Measurements from ENCODE around the gene DDI1. TPM values are rescaled to one million over a fixed set of nuclear protein-coding genes. Genes with fewer than 3 reads are reported as not detected.

Gene DDI1
- polyA plus RNA-seq, 3 donors = not detected

GRCh38 chr11:104005234-104005855 lies 31.1 kb upstream of the DDI1 start:
- Histone ChIP-seq H3K9me3 (replicated peaks in 1 of 2; ENCODE audit: control insufficient read depth in 1 of 2, insufficient read depth in 1 of 2, low read length in 2 of 2) (no peaks in the 10 kb centered on the region), H3K27me3 (ENCODE audit: control insufficient read depth in 2 of 2, insufficient read depth in 2 of 2, low read length in 2 of 2) (no peaks in the 10 kb centered on the region), H3K36me3 (replicated peaks in 1 of 2; ENCODE audit: control insufficient read depth in 1 of 2, insufficient read depth in 2 of 2, low read length in 2 of 2) (no peaks in the 10 kb centered on the region), H3K9ac (ENCODE audit: insufficient read depth, low read length, poor library complexity, severe bottlenecking) (no peak overlapping the region), H4K20me1 (ENCODE audit: insufficient read depth, low read length) (no peaks in the 10 kb centered on the region), H3K79me2 (ENCODE audit: insufficient read depth, low read length) (no peaks in the 10 kb centered on the region), H2AFZ (ENCODE audit: insufficient read depth, low read depth, low read length, poor library complexity, severe bottlenecking) (no peak overlapping the region), H3K4me1 (ENCODE audit: control insufficient read depth in 1 of 2, insufficient read depth in 2 of 2, low read length in 2 of 2) (no peaks in the 10 kb centered on the region), H3K4me3 (replicated peaks in 1 of 3; ENCODE audit: low read depth in 2 of 3, low read length in 3 of 3) (no peak overlapping the region), H3K4me2 (replicated peaks; ENCODE audit: extremely low read depth, low read length, poor library complexity, severe bottlenecking) (no peak overlapping the region), H3K27ac (ENCODE audit: low read depth in 1 of 2, low read length in 2 of 2) (no peak overlapping the region)
- intact Hi-C loops (cut with micrococcal nuclease) = no loop called here
- no peaks in the 10 kb centered on the region for H3K27me3 Mint-ChIP-seq (ENCODE audit: low read depth in 3 of 3)
- no peak for TF ChIP-seq CTCF (IDR thresholded peaks at IDR 0.05)
- H3K27ac Mint-ChIP-seq = no peak overlapping the region
- peaks cover 0 to 5% (median 0%) of the 10 kb centered on the region in 7 donors for H3K9me3 Mint-ChIP-seq
- WGBS (ENCODE audit: insufficient coverage) = no CpG with 5 or more reads among the region's 2 CpGs
- H3K4me3 Mint-ChIP-seq = no peak overlapping the region
- no peaks in the 10 kb centered on the region for H3K36me3 Mint-ChIP-seq
- no peak for DNase-seq
- H3K4me1 Mint-ChIP-seq = no peaks in the 10 kb centered on the region

DNA sequence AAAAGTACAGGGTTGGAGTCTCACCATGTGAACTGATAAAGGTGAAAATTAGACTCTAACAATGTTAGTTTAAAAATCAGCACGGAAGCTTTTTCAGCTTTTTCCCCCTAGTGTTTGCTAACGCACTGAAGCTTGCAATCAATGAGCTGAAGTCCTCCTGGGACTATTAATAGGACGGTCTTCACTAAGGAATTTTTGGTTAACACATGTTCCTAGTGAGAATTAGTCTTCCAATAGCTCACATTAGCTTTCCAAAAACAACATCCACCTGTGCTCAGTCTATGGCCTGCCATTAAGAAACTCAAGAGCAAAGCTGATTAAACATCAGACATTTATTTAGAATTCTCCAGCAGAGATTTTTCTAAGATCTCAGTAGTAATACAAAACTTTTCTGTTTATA lies 26.7 kb upstream of the DDI1 start:
- no peak overlapping the region for H3K4me3 Mint-ChIP-seq

More for the DNA sequence above, 26.7 kb upstream of the DDI1 start:
- intact Hi-C loops (cut with micrococcal nuclease) = no loop called here
- Histone ChIP-seq H3K27me3 (ENCODE audit: control insufficient read depth in 2 of 2, insufficient read depth in 2 of 2, low read length in 2 of 2) (no peaks in the 10 kb centered on the region), H3K79me2 (ENCODE audit: insufficient read depth, low read length) (no peaks in the 10 kb centered on the region), H3K9ac (ENCODE audit: insufficient read depth, low read length, poor library complexity, severe bottlenecking) (no peak overlapping the region), H3K4me3 (replicated peaks in 1 of 3; ENCODE audit: low read depth in 2 of 3, low read length in 3 of 3) (no peak overlapping the region), H3K27ac (ENCODE audit: low read depth in 1 of 2, low read length in 2 of 2) (no peak overlapping the region), H3K4me2 (replicated peaks; ENCODE audit: extremely low read depth, low read length, poor library complexity, severe bottlenecking) (no peak overlapping the region), H3K4me1 (ENCODE audit: control insufficient read depth in 1 of 2, insufficient read depth in 2 of 2, low read length in 2 of 2) (no peaks in the 10 kb centered on the region), H3K9me3 (replicated peaks in 1 of 2; ENCODE audit: control insufficient read depth in 1 of 2, insufficient read depth in 1 of 2, low read length in 2 of 2) (no peaks in the 10 kb centered on the region), H3K36me3 (replicated peaks in 1 of 2; ENCODE audit: control insufficient read depth in 1 of 2, insufficient read depth in 2 of 2, low read length in 2 of 2) (no peaks in the 10 kb centered on the region), H2AFZ (ENCODE audit: insufficient read depth, low read depth, low read length, poor library complexity, severe bottlenecking) (no peak overlapping the region), H4K20me1 (ENCODE audit: insufficient read depth, low read length) (no peaks in the 10 kb centered on the region)
- Mint-ChIP-seq H3K4me1 (peaks cover 2% of the 10 kb centered on the region), H3K27me3 (ENCODE audit: low read depth in 3 of 3) (no peaks in the 10 kb centered on the region), H3K27ac (no peak overlapping the region), H3K36me3 (no peaks in the 10 kb centered on the region), H3K9me3 (peaks cover 0 to 3% (median 0%) of the 10 kb centered on the region in 7 donors)
- no peak for TF ChIP-seq CTCF (IDR thresholded peaks at IDR 0.05)
- no CpG with 5 or more reads among the region's 3 CpGs for WGBS (ENCODE audit: insufficient coverage)
- no peak for DNase-seq
